ENCODE results near the gene EPHA4.
"Not testable (repeated sequence)": the region's sequence is repeated elsewhere in the genome, so short reads cannot be mapped to it uniquely, and the experiment has no call there.

The EPHA4 gene

GRCh38 chr2:221539246-221539645 is 32.9 kb downstream of the EPHA4 start:
- DNase-seq (ENCODE audit: low spot score) = no peak

DNA sequence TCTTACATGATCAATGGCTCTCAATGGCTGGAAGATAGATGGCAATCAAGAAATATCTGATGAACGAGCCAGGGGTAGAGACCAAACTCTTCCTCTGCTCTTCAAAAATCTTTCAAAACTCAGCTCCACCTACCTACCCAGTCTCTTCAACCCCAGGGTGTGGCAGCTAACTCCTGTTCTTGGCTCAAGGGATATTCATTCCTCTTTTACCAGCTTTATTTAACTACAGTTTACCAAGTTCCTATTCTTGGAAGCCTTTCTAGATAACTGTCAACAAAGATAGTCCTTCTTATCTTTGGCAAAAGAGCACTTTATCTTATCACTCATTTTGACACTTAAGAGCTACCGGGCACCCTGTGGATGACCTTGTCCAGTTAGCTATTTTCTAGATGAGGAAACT is 36.3 kb downstream of the EPHA4 start:
- no peak for DNase-seq (ENCODE audit: low spot score)

DNA sequence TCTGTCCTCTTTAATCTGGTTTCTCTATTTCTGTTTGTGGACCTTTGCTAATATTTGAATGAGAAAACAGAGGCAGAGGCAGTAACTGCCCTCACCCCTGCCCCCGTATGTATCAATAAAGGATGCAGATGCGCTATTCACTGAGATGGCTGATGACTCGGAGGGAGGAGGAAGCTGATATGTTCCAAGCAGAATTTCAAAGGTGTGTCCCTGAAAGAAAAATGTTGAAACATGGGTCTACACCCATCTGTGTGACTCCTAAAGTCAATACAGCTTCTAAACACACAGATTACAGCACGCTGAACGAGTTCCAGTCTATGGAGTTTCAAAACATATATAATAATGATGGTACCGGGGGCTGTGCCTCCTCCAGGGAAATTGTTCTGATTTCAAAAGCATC is 38.8 kb downstream of the EPHA4 start:
- no peak for DNase-seq (ENCODE audit: low spot score)

GRCh38 chr2:221532641-221533040 is 39.5 kb downstream of the EPHA4 start:
- DNase-seq (ENCODE audit: low spot score) = no peak

GRCh38 chr2:221530653-221531037 is 41.5 kb downstream of the EPHA4 start:
- no peak for DNase-seq (ENCODE audit: low spot score)

- no peak for DNase-seq (ENCODE audit: low spot score)
These were observed 42.0 kb downstream of the EPHA4 start for GRCh38 chr2:221529943-221530652.

DNA sequence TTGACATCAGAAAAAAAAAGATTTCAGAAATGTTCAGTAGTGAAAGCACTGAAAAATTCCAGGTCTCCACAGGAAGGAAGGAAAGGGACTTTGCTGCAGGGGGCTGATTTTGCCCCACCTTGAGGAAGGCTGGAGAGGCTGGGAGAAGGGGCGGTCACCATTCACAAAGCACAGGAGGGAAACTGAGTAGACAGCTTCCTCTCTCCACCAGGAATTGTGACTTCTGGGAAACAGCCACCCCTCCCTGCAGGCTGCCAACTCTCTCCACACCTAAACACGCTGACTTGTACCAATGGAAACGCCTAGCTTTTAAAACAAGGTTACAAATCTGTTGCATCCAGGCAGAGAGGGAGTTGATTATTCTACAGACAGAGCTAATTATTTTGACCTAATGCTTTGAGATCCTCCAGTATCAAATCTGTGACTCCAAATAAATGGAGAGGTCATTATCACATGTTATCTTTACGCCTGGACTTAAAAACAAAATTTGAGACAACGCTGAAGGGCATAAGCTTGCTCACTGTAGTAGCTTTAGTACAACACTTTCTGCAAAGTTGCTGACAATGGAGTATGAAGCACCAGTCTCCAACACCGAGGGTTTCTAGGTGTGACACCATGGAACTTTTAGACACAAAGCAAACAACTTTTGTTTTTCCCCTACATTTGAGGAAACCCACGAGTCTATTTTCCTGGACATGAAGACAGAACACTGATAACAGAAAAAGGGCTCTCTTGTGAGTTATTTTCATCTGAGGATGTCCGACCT is 42.7 kb downstream of the EPHA4 start:
- no peak for DNase-seq (ENCODE audit: low spot score)

GRCh38 chr2:221527776-221528309 is 44.3 kb downstream of the EPHA4 start:
- DNase-seq (ENCODE audit: low spot score) = no peak

DNA sequence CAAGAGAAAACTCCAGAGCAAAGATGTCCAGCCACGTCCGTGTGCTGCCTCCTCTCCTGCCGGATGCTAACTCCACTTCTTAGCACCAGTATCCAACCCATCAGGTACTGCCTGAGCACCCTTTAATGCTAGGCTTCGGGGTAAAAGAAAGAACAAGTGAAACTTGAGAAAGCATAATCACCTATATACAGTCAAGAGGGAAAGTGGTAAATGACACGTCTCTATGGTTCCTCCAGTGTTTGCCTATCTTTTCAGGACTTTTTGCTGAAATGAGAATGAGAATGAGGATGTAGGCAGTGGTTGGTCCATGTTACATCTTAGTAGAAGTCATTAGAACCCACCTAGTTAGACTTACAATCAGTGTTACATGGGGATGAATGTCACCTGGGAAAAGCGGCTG is 47.9 kb downstream of the EPHA4 start:
- DNase-seq (ENCODE audit: low spot score) = no peak

DNA sequence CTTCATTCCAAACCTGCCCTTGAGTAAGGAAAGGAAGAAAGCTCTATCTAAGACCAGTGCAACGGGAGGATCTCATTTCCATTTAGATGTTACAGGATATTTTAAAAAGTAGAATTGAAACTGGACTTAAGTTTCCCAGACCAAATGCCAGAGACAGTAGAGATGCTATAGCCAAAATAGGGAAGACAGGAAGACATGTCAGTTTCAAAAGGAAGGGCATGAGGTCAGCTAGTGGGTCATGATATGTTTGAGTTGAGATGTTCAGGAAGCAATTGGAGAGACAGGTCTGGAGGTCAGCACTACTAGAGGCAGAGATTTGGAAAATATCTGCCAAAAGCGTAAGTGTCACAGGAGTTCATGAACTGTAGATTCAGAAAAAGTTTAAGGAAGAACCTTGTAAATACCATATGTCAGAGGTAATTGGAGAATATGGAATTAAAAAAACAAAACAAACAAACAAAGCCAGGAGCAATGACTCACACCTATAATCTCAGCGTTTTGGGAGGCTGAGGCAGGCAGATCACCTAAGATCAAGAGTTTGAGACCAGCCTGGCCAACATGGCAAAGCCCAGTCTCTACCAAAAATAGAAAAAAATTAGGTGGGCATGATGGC is 50.8 kb downstream of the EPHA4 start:
- no peak for DNase-seq (ENCODE audit: low spot score)

DNA sequence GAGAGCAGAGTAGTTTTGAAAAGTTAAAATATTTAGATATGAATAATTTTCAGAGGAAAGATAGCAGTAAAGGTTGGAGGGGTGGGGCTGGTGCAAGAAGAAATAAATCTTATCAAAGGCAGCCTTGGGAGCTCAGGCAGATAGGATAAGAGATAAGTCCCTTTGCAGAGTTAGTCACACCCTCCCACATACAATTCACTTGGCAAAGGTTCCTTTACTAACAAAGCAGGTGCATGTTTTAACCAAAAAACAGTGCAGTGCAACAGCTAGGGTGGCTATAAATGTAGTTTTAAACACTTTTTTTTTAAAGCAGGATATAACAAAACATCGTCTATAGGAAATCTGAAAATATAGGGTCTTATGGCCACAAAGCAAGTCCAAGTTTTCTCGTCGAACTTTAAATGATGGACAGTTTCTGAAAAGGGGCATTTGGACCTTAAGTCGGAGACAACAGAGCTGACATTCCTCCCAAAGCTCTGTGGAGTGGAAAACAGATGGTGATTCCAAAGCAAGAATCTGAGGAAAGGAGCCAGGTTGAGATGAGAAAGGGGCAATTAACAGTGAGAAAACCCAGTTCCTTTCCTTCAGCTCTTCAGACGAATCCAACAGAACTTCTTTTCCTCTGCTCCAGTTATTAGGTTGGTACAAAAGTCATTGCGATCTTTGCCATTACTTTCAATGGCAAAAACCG is 53.0 kb downstream of the EPHA4 start:
- DNase-seq (ENCODE audit: low spot score) = no peak

DNA sequence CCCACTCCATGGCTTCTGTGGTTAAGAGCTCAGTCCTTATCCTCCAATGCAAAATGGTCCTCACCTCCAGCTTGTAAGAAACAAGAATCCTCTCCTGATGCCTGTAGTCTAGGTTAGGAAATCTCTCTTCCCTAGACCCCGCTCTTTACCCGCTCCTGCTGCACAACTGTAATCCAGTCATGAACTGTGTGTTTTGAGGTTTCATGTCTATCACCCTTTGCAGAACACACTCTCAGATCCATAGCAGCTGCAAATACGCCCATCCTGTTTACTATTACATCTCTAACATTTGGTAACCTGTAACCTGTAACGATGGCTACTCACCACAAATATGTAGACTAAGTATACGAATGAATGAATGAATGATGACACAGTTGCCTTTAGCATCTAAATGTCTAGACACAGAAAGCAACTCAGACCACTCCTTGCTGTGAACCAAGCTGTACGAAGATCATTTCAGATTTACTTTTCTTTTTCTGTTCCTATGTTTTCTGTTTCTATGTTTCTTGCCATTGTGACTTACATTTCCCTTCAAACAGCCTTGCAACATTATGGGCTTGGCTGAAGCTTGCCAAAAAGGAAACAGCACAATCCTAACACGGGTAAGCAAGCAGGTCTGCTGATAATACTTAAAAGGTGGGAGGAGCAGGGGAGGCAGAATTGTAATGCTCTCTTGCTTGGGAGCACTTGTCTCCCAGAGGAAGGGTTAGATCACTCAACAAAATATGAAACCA is 53.7 kb downstream of the EPHA4 start:
- DNase-seq (ENCODE audit: low spot score) = no peak

GRCh38 chr2:221517696-221518151 is 54.4 kb downstream of the EPHA4 start:
- no peak for DNase-seq (ENCODE audit: low spot score)

- no peak for DNase-seq (ENCODE audit: low spot score)
These were observed 54.9 kb downstream of the EPHA4 start for GRCh38 chr2:221517146-221517695.

- DNase-seq (ENCODE audit: low spot score) = no peak
These were observed 56.2 kb downstream of the EPHA4 start for GRCh38 chr2:221515864-221516263.

DNA sequence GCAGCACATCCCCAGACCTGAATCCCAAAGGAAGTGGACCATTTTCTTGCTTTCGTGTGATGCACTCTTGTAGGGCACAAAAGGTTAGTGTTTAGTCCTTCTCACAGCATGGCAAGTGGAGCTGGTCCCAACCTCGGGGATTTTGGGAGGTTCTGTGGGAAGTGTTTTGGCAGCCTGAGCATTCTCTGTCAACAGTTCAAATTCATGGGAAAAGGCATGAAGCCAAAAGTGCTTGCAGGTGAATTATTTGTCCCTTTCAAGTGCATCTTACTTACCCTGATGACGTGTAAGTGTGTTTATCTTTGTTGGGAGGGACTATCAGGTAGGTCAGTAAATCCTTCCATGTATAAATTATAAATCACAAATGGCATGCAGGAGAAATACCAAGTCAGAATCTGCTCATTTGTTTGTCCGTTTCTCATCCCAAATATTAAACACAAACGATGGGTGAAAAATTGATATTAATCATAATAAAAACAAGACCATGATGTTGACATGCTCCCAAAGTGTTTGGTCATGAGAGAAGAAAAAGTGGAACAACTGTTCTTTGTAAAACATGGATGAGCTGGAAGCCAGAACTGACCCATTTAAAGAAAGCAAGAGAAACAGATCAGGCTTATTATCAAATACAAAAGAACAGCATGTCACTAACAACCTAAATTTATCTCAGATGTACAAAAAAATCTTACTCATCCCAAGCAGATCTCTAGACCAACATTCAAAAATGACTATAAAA is 57.6 kb downstream of the EPHA4 start:
- DNase-seq (ENCODE audit: low spot score) = no peak

DNA sequence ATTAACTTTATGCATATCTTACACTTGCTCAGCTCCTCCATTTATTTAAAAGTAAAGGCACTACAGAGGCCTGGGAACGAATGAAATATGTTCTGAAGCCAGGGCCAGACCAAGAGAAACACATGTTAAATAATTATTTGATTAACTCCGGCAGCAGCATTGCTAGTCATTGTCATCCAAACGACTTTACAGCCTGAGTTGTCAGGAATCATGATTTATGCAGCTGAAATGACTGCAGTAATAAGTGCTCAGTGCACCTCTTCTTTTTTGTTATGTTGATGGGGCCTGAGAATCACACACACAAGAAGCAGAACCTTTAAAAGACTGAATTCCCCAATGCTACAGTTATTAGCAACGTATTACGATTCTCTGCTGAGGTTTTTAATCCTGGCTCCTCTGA is 58.9 kb downstream of the EPHA4 start:
- DNase-seq (ENCODE audit: low spot score) = no peak

- DNase-seq (ENCODE audit: low spot score) = not testable (repeated sequence)
These were observed 60.8 kb downstream of the EPHA4 start for GRCh38 chr2:221511325-221511724.

- DNase-seq (ENCODE audit: low spot score) = no peak
These were observed 65.6 kb downstream of the EPHA4 start for GRCh38 chr2:221506469-221506868.

GRCh38 chr2:221505605-221506004 is 66.5 kb downstream of the EPHA4 start:
- no peak for DNase-seq (ENCODE audit: low spot score)

- DNase-seq (ENCODE audit: low spot score) = no peak
These were observed 67.2 kb downstream of the EPHA4 start for GRCh38 chr2:221504905-221505304.
